A549 (cell line): ENCODE measurements around the gene PMFBP1. TPM values are rescaled to one million over a fixed set of nuclear protein-coding genes. Genes with fewer than 3 reads are reported as not detected.

ENCODE experiments used
- ATAC-seq, 2 experiments: fragments of 200-7000 bp in 1 of 2; fragments of >200 bp in 1 of 2; cut with Nextera tagmentation in 1 of 2; cut with Tn5 transposase in 1 of 2; 3 replicates each; pipeline versions ENCODE4 v1.8.0 to v1.9.1; 2018 to 2020; ENCODE audit warnings: mild to moderate bottlenecking in 1 of 2, moderate library complexity in 1 of 2
- CTCF ChIA-PET: fragments of 300-600 bp; sonication (Branson Sonifier 250); formaldehyde crosslinking; extraction: SDS; loops from one replicate; lab custom pipeline; 2021; ENCODE audit warnings: antibody characterized with exemption, inconsistent platforms; lab: Yijun Ruan, JAX
- POLR2A ChIA-PET: fragments of 350-600 bp; formaldehyde crosslinking; extraction: SDS; loops from one replicate; lab custom pipeline; 2021; ENCODE audit warnings: antibody characterized with exemption, inconsistent platforms; lab: Yijun Ruan, JAX
- DNase-seq, 2 experiments: peaks; one replicate each; pipeline versions ENCODE4 v3.0.0 to v3.0.0-alpha.2; 2011 to 2016; ENCODE audit warnings: low read depth in 1 of 2, low spot score in 1 of 2
- FAIRE-seq: peaks from 2 replicates; lab custom pipeline; 2011; peaks lifted over from hg19 to GRCh38; lab: Jason Lieb, UNC
- H3K27ac ChIP-seq, 2 experiments: fragments of >200 bp; sonication (Bioruptor Twin); formaldehyde crosslinking; 3 replicates each; pipeline ENCODE4 v1.5.1; 2016 to 2017
- H3K4me1 ChIP-seq: fragments of >200 bp; sonication (Bioruptor Twin); formaldehyde crosslinking; 3 replicates; pipeline ENCODE4 v1.6.1; 2016
- H3K4me2 ChIP-seq: fragments of >200 bp; sonication (Bioruptor Twin); formaldehyde crosslinking; 3 replicates; pipeline ENCODE4 v1.6.1; 2016
- H3K4me3 ChIP-seq: fragments of >200 bp; sonication (Bioruptor Twin); formaldehyde crosslinking; 3 replicates; pipeline ENCODE4 v1.5.1; 2016
- H3K9me3 ChIP-seq: fragments of >200 bp; sonication (Bioruptor Twin); formaldehyde crosslinking; 3 replicates; pipeline ENCODE4 v1.6.1; 2016
- BHLHE40 ChIP-seq: IDR thresholded peaks from 2 replicates; pipeline ENCODE4 v1.6.1; 2012; ENCODE audit warnings: low read depth, low read length, inconsistent platforms
- CEBPB ChIP-seq, 2 experiments: fragments of >200 bp in 1 of 2; sonication (Bioruptor Twin) in 1 of 2; formaldehyde crosslinking in 1 of 2; IDR thresholded peaks; 2 replicates each; pipeline ENCODE4 v1.6.1; 2012 to 2016
- CHD2 ChIP-seq: fragments of 150-350 bp; IDR thresholded peaks from 2 replicates; pipeline ENCODE4 v1.6.1; 2014; ENCODE audit warnings: low read length; ENCODE audit not compliant: partially characterized antibody
- CHD4 ChIP-seq: fragments of 200-600 bp; sonication (generic); IDR thresholded peaks from 2 replicates; pipeline ENCODE4 v1.6.1; 2016; ENCODE audit warnings: antibody characterized with exemption, mild to moderate bottlenecking, borderline replicate concordance
- EHF ChIP-seq: fragments of 250-450 bp; sonication (Bioruptor Pico); IDR thresholded peaks from 2 replicates; pipeline ENCODE4 v1.5.0; 2020; ENCODE audit warnings: mild to moderate bottlenecking
- EP300 ChIP-seq, 2 experiments: fragments of >200 bp; sonication (Bioruptor Twin); formaldehyde crosslinking; IDR thresholded peaks; 2 replicates in 1 of 2; 3 replicates in 1 of 2; pipeline ENCODE4 v1.6.1; 2016 to 2017
- FOSB ChIP-seq: fragments of 250-450 bp; sonication (Bioruptor Pico); IDR thresholded peaks from 2 replicates; pipeline ENCODE4 v1.5.0; 2020; ENCODE audit warnings: mild to moderate bottlenecking, moderate library complexity
- FOXS1 ChIP-seq: fragments of 250-450 bp; sonication (Bioruptor Pico); IDR thresholded peaks from 2 replicates; pipeline ENCODE4 v1.5.0; 2020; ENCODE audit warnings: mild to moderate bottlenecking, moderate library complexity
- GATA3 ChIP-seq: IDR thresholded peaks from 2 replicates; pipeline ENCODE4 v1.6.1; 2012; ENCODE audit warnings: borderline replicate concordance
- HEYL ChIP-seq: fragments of 250-450 bp; sonication (Bioruptor Pico); IDR thresholded peaks from 2 replicates; pipeline ENCODE4 v1.8.0; 2021; ENCODE audit warnings: mild to moderate bottlenecking, moderate library complexity
- HOXA7 ChIP-seq: fragments of 250-450 bp; sonication (Bioruptor Pico); IDR thresholded peaks from 2 replicates; pipeline ENCODE4 v1.5.0; 2020; ENCODE audit warnings: mild to moderate bottlenecking, moderate library complexity
- HOXB5 ChIP-seq: fragments of 250-450 bp; sonication (Bioruptor Pico); IDR thresholded peaks from 2 replicates; pipeline ENCODE4 v1.5.0; 2020; ENCODE audit warnings: mild to moderate bottlenecking, moderate library complexity
- JUN ChIP-seq, 2 experiments: fragments of >200 bp; sonication (Bioruptor Twin); formaldehyde crosslinking; IDR thresholded peaks; 2 replicates in 1 of 2; 3 replicates in 1 of 2; pipeline ENCODE4 v1.6.1; 2016 to 2017
- KDM1A ChIP-seq: fragments of 200-600 bp; sonication (generic); IDR thresholded peaks from 2 replicates; pipeline ENCODE4 v1.6.1; 2016; ENCODE audit warnings: low read depth, mild to moderate bottlenecking
- KDM5A ChIP-seq: fragments of 200-600 bp; sonication (generic); IDR thresholded peaks from 2 replicates; pipeline ENCODE4 v1.6.1; 2016; ENCODE audit warnings: antibody characterized with exemption, mild to moderate bottlenecking
- MAFK ChIP-seq: fragments of 450-650 bp; IDR thresholded peaks from 2 replicates; pipeline ENCODE4 v1.6.1; 2014; ENCODE audit not compliant: partially characterized antibody
- MYC ChIP-seq: IDR thresholded peaks from 2 replicates; pipeline ENCODE4 v1.6.1; 2012; ENCODE audit warnings: mild to moderate bottlenecking, inconsistent platforms, low read length, improper control_type of control experiment, borderline replicate concordance
- NR3C1 ChIP-seq: fragments of >200 bp; sonication (Bioruptor Twin); formaldehyde crosslinking; IDR thresholded peaks from 3 replicates; pipeline ENCODE4 v1.6.1; 2017
- PHF8 ChIP-seq: fragments of 200-600 bp; sonication (generic); IDR thresholded peaks from 2 replicates; pipeline ENCODE4 v1.6.1; 2016; ENCODE audit warnings: low read depth, mild to moderate bottlenecking, antibody characterized with exemption, moderate library complexity, borderline replicate concordance
- POLR2AphosphoS2 ChIP-seq: conservative IDR thresholded peaks from 2 replicates; pipeline ENCODE4 v1.6.1; 2012; ENCODE audit warnings: low read length, improper control_type of control experiment, inconsistent platforms
- RARB ChIP-seq: fragments of 250-450 bp; sonication (Bioruptor Pico); IDR thresholded peaks from 2 replicates; pipeline ENCODE4 v1.8.0; 2021; ENCODE audit warnings: mild to moderate bottlenecking, moderate library complexity
- RCOR1 ChIP-seq: fragments of 150-350 bp; IDR thresholded peaks from 2 replicates; pipeline ENCODE4 v1.6.1; 2014; ENCODE audit warnings: antibody characterized with exemption, low read length, low read depth
- RFX5 ChIP-seq: fragments of 450-650 bp; IDR thresholded peaks from 2 replicates; pipeline ENCODE4 v1.7.1; 2014; ENCODE audit warnings: antibody characterized with exemption, mild to moderate bottlenecking, moderate library complexity
- RNF2 ChIP-seq: fragments of 200-600 bp; sonication (generic); IDR thresholded peaks from 2 replicates; pipeline ENCODE4 v1.6.1; 2016; ENCODE audit warnings: low read depth, mild to moderate bottlenecking, antibody characterized with exemption, moderate library complexity, borderline replicate concordance
- SMC3 ChIP-seq: fragments of >200 bp; sonication (Bioruptor Twin); formaldehyde crosslinking; IDR thresholded peaks from 3 replicates; pipeline ENCODE4 v1.6.1; 2018; ENCODE audit warnings: inconsistent platforms
- TFCP2L1 ChIP-seq: fragments of 250-450 bp; sonication (Bioruptor Pico); IDR thresholded peaks from 2 replicates; pipeline ENCODE4 v1.5.0; 2021; ENCODE audit warnings: mild to moderate bottlenecking
- ZFP36 ChIP-seq: fragments of 450-650 bp; IDR thresholded peaks from 2 replicates; pipeline ENCODE4 v1.6.1; 2014; ENCODE audit warnings: borderline replicate concordance; ENCODE audit not compliant: partially characterized antibody
- WGBS: methylation state at CpG from one replicate; pipeline ENCODE4 v1.1.6; 2017; ENCODE audit errors: missing lambda C conversion rate; 5-methylcytosine and 5-hydroxymethylcytosine counted together
- polyA plus RNA-seq, 4 experiments: library from polyadenylated mRNA; depleted of rRNA in 3 of 4; stranded (reverse); fragments of >200 nt; fragmentation: RNase III in 1 of 4; extraction: RNeasy Plus Mini Kit Qiagen cat#74134 plus additional on column Dnase treatment in 1 of 4; gene quantifications; 2 replicates in 3 of 4; 3 replicates in 1 of 4; pipeline ENCODE4 v1.2.3, GENCODE V29; 2011 to 2017
- TF ChIP-seq, protein P1 (sequence below): fragments of >200 bp; sonication (Bioruptor Twin); formaldehyde crosslinking; IDR thresholded peaks from 2 replicates; pipeline ENCODE4 v1.6.1; 2016
- TF ChIP-seq, protein P2 (sequence below): IDR thresholded peaks from 2 replicates; pipeline ENCODE4 v1.6.1; 2012
- TF ChIP-seq, protein P3 (sequence below): IDR thresholded peaks from 2 replicates; pipeline ENCODE4 v1.6.1; 2012; ENCODE audit warnings: low read depth, borderline replicate concordance
- TF ChIP-seq, protein P4 (sequence below): fragments of 450-650 bp; IDR thresholded peaks from 2 replicates; pipeline ENCODE4 v1.6.1; 2014; ENCODE audit warnings: antibody characterized with exemption

The PMFBP1 gene
- polyA plus RNA-seq, 2 of the 4 experiments (the other 2 are of a cell fraction), result 0.05 to 0.22 TPM

DNA sequence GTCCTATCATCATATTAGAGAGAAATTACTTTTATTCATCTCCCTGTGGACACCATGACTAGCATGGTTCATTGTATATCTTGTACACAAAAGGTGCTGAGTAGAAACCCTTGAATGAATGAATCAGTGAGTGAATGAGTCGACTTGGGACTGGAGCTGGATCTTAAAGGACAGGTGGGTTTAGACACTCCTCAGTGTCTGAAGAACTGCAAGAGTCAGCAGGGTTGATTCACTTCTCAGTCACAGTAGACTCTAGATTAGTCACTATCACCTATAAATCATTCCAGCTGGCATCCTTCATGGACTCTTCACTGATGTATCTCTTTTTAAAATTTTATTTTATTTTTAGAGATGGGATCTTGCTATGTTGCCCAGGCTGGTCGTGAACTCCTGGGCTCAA lies 30.1 kb upstream of the PMFBP1 start:
- Histone ChIP-seq H3K9me3 (no peaks in the 10 kb centered on the region), H3K4me2 (no peak overlapping the region), H3K4me1 (no peaks in the 10 kb centered on the region), H3K27ac (no peak overlapping the region), H3K4me3 (no peak overlapping the region)
- FAIRE-seq, result no peak
- POLR2A ChIA-PET, result no interaction called here
- DNase-seq, result no peak
- TF ChIP-seq CHD4 (no peak), CHD2 (no peak), RFX5 (no peak)
- CTCF ChIA-PET, result no interaction called here
- ATAC-seq, result no peak
- 2% methylated on average over 2 of the region's 2 CpGs for WGBS

DNA sequence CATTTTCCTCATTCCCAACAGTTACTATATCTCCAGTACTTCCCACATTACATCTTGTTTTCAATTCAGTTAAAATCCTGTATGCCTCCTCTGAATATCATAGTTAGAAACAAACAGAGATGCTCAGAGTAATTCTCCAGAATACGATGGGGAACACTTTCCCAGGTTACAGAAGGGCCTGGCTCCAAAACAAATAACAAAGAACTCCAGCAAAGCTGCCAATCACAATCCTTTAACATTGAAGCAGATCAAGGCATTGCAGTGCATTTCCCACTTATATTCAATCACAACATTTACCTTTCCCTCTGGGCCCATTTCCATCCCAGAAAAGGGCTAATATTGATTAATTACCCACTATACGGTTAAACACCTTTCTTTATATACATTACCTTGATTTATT lies 29.4 kb upstream of the PMFBP1 start:
- POLR2A ChIA-PET, result no interaction called here
- ATAC-seq, result no peak
- 63% methylated on average over 2 of the region's 2 CpGs for WGBS
- Histone ChIP-seq H3K9me3 (no peaks in the 10 kb centered on the region), H3K4me2 (no peak overlapping the region), H3K4me1 (no peaks in the 10 kb centered on the region), H3K27ac (no peak overlapping the region), H3K4me3 (no peak overlapping the region)
- TF ChIP-seq, protein P1, sequence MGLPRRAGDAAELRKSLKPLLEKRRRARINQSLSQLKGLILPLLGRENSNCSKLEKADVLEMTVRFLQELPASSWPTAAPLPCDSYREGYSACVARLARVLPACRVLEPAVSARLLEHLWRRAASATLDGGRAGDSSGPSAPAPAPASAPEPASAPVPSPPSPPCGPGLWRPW, result no peak
- no peak for TF ChIP-seq MYC
- TF ChIP-seq EHF, result no peak
- no peak for TF ChIP-seq HOXB5 (CRISPR knock-in tag)
- TF ChIP-seq FOSB (CRISPR knock-in tag), result no peak
- TF ChIP-seq TFCP2L1 (CRISPR knock-in tag), result no peak
- TF ChIP-seq PHF8, result no peak
- no peak for TF ChIP-seq NR3C1
- no peak for TF ChIP-seq HOXA7 (CRISPR knock-in tag)
- TF ChIP-seq HEYL (CRISPR knock-in tag), result no peak
- no peak for TF ChIP-seq CEBPB (IDR thresholded peaks at IDR 0.05)
- no peak for TF ChIP-seq POLR2AphosphoS2
- no peak for TF ChIP-seq BHLHE40
- TF ChIP-seq KDM5A, result no peak
- no peak for TF ChIP-seq RFX5
- no peak for TF ChIP-seq MAFK
- no peak for DNase-seq
- no peak for FAIRE-seq
- CTCF ChIA-PET, result no interaction called here

DNA sequence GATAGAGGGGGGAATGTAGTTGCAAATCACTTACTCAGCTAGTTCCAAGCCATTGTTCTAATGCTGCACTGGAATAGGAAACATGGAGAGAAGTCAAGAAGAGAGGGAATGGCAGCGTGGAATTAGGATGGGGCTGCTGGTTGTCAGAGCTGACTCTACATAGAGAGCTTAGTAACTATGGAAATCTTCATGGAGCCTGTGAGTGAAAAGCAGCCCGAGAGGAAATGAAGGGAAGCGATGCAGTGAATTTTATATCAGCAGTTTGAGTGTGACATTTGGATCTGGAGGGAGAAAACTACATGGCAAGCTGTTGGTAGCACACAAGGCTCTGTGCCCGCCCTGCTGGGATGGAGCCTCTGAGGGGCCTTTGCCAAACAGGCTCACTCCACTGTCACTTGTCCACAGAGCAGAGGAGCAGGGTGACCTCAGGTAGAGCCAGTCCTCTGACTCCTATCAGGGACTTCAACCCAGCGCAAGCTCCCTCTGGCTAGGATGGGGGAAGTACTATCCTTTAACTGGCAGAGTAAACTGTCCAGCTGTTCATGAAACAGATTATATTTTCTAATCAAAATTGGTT lies 27.9 kb upstream of the PMFBP1 start:
- FAIRE-seq (no peak), ATAC-seq (no peak), DNase-seq (no peak)
- no peak overlapping the region for H3K4me3 ChIP-seq
- 50% methylated on average over 5 of the region's 5 CpGs for WGBS
- TF ChIP-seq KDM1A (no peak), FOXS1 (CRISPR knock-in tag) (no peak), EP300 (IDR thresholded peaks at IDR 0.05) (no peak), RCOR1 (no peak), RARB (no peak)
- no peak overlapping the region for H3K4me2 ChIP-seq
- H3K4me1 ChIP-seq, result no peaks in the 10 kb centered on the region
- no peaks in the 10 kb centered on the region for H3K9me3 ChIP-seq
- ChIA-PET POLR2A (no interaction called here), CTCF (interaction anchor here (0.6 to 0.7 kb wide), 2 partner anchors 44 to 973 kb away, joined by 3 to 4 read pairs; no protein-coding TSS in a partner anchor)
- no peak overlapping the region for H3K27ac ChIP-seq

DNA sequence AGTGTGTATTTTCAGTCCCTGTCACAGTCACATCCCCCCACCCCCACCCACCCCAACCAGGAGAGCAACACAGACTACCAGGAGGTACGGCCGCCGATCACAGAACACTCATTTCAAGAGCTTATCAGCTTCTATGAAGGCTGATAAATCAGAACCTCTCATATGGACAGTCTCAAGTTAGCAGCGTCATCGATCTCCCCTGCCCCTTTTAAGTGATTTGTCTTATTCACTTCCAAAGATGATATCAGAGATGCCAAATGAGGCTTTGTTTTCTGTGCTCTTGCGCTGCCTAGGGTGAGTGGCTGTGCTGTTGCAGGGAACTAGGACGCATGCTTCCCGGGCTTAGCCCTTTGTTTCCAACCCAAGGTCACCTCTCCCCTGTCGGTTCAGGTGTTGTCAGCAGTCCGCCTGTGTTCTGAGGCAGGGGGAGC lies 26.8 kb upstream of the PMFBP1 start:
- H3K4me2 ChIP-seq, result no peak overlapping the region
- WGBS, result 69% methylated on average over 10 of the region's 10 CpGs
- ATAC-seq (no peak), FAIRE-seq (no peak), DNase-seq (no peak)
- ChIA-PET POLR2A (no interaction called here), CTCF (interaction anchor here (0.7 kb wide), 1 partner anchor 43 kb away, joined by 3 read pairs; no protein-coding TSS in a partner anchor)
- H3K27ac ChIP-seq, result no peak overlapping the region
- H3K9me3 ChIP-seq, result no peaks in the 10 kb centered on the region
- H3K4me1 ChIP-seq, result no peaks in the 10 kb centered on the region
- H3K4me3 ChIP-seq, result no peak overlapping the region
- TF ChIP-seq JUN (IDR thresholded peaks at IDR 0.05) (no peak), SMC3 (no peak), RNF2 (no peak), HOXA7 (CRISPR knock-in tag) (no peak), ZFP36 (no peak), MAFK (no peak), FOXS1 (CRISPR knock-in tag) (no peak), GATA3 (no peak), RFX5 (no peak)
- TF ChIP-seq, protein P2, sequence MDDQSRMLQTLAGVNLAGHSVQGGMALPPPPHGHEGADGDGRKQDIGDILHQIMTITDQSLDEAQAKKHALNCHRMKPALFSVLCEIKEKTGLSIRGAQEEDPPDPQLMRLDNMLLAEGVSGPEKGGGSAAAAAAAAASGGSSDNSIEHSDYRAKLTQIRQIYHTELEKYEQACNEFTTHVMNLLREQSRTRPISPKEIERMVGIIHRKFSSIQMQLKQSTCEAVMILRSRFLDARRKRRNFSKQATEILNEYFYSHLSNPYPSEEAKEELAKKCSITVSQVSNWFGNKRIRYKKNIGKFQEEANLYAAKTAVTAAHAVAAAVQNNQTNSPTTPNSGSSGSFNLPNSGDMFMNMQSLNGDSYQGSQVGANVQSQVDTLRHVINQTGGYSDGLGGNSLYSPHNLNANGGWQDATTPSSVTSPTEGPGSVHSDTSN, result no peak
- TF ChIP-seq, protein P1, result no peak
- TF ChIP-seq, protein P3, sequence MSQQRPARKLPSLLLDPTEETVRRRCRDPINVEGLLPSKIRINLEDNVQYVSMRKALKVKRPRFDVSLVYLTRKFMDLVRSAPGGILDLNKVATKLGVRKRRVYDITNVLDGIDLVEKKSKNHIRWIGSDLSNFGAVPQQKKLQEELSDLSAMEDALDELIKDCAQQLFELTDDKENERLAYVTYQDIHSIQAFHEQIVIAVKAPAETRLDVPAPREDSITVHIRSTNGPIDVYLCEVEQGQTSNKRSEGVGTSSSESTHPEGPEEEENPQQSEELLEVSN, result no peak
- TF ChIP-seq, protein P4, sequence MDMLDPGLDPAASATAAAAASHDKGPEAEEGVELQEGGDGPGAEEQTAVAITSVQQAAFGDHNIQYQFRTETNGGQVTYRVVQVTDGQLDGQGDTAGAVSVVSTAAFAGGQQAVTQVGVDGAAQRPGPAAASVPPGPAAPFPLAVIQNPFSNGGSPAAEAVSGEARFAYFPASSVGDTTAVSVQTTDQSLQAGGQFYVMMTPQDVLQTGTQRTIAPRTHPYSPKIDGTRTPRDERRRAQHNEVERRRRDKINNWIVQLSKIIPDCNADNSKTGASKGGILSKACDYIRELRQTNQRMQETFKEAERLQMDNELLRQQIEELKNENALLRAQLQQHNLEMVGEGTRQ, result no peak
